Loucy (cell line): ENCODE results near the gene AHCY.
"Not testable (repeated sequence)": the region's sequence is repeated elsewhere in the genome, so short reads cannot be mapped to it uniquely, and the experiment has no call there.

ENCODE experiments used
- H2AFZ ChIP-seq: fragments of 200-600 bp; sonication (generic); 2 replicates; pipeline ENCODE4 v1.6.0; 2016; ENCODE audit warnings: antibody characterized with exemption, mild to moderate bottlenecking, low read length, moderate library complexity
- H3F3A ChIP-seq: fragments of 200-600 bp; 2 replicates; pipeline ENCODE4 v1.6.0; 2016; ENCODE audit warnings: antibody characterized with exemption, low read depth, mild to moderate bottlenecking
- H3K27me3 ChIP-seq: fragments of 200-600 bp; sonication (generic); 2 replicates; pipeline ENCODE4 v1.6.1; 2014; ENCODE audit warnings: low read length, mild to moderate bottlenecking; ENCODE audit not compliant: insufficient read depth, poor library complexity, severe bottlenecking
- H3K36me3 ChIP-seq: fragments of 200-600 bp; sonication (generic); 2 replicates; pipeline ENCODE4 v1.6.1; 2016; ENCODE audit warnings: low read length; ENCODE audit not compliant: insufficient read depth
- H3K4me1 ChIP-seq: fragments of 200-600 bp; sonication (generic); 2 replicates; pipeline ENCODE4 v1.5.1; 2014; ENCODE audit warnings: low read length, mild to moderate bottlenecking; ENCODE audit not compliant: insufficient read depth, poor library complexity, severe bottlenecking
- H3K4me2 ChIP-seq: fragments of 200-600 bp; sonication (generic); 2 replicates; pipeline ENCODE4 v1.6.0; 2014; ENCODE audit warnings: antibody characterized with exemption, low read length, low read depth, mild to moderate bottlenecking; ENCODE audit not compliant: poor library complexity, severe bottlenecking
- H3K4me3 ChIP-seq: fragments of 200-600 bp; sonication (generic); 2 replicates; pipeline ENCODE4 v1.5.1; 2014; ENCODE audit warnings: low read length, mild to moderate bottlenecking, mixed read lengths; ENCODE audit not compliant: poor library complexity, severe bottlenecking
- H3K79me2 ChIP-seq: fragments of 200-600 bp; sonication (generic); 2 replicates; pipeline ENCODE4 v1.6.1; 2014; ENCODE audit warnings: low read length; ENCODE audit not compliant: insufficient read depth
- H3K9ac ChIP-seq: fragments of 200-600 bp; sonication (generic); 2 replicates; pipeline ENCODE4 v1.6.0; 2014; ENCODE audit warnings: mild to moderate bottlenecking, low read depth, low read length, moderate library complexity; ENCODE audit not compliant: poor library complexity, severe bottlenecking
- H3K9me2 ChIP-seq: fragments of 200-600 bp; sonication (generic); replicated peaks from 2 replicates; pipeline ENCODE4 v1.6.1; 2016; ENCODE audit warnings: low read depth, low read length, mixed read lengths
- H3K9me3 ChIP-seq: fragments of 200-600 bp; sonication (generic); 2 replicates; pipeline ENCODE4 v1.6.1; 2014; ENCODE audit warnings: mild to moderate bottlenecking, antibody characterized with exemption, low read length, low read depth; ENCODE audit not compliant: insufficient read depth
- H4K20me1 ChIP-seq: fragments of 200-600 bp; sonication (generic); 2 replicates; pipeline ENCODE4 v1.6.0; 2014; ENCODE audit warnings: antibody characterized with exemption, low read length, mild to moderate bottlenecking; ENCODE audit not compliant: insufficient read depth, poor library complexity, severe bottlenecking
- EZH2phosphoT487 ChIP-seq: fragments of 200-600 bp; IDR thresholded peaks from 2 replicates; pipeline ENCODE4 v1.6.1; 2018; ENCODE audit warnings: antibody characterized with exemption, mild to moderate bottlenecking, moderate library complexity, borderline replicate concordance
- TF ChIP-seq, protein P1 (sequence below): fragments of 200-600 bp; sonication (generic); conservative IDR thresholded peaks from 2 replicates; pipeline ENCODE4 v1.5.1; 2014; ENCODE audit warnings: mild to moderate bottlenecking, antibody characterized with exemption, low read length

AHCY gene

GRCh38 chr20:34345402-34345736, 42.2 kb upstream of the AHCY start:
- no peaks in the 10 kb centered on the region for H4K20me1 ChIP-seq
- no peaks in the 10 kb centered on the region for H3F3A ChIP-seq
- H3K9ac ChIP-seq: no peak overlapping the region
- H3K79me2 ChIP-seq: no peaks in the 10 kb centered on the region
- H3K36me3 ChIP-seq: no peaks in the 10 kb centered on the region
- no peak overlapping the region for H3K4me2 ChIP-seq
- no peak for TF ChIP-seq EZH2phosphoT487
- TF ChIP-seq, protein P1, sequence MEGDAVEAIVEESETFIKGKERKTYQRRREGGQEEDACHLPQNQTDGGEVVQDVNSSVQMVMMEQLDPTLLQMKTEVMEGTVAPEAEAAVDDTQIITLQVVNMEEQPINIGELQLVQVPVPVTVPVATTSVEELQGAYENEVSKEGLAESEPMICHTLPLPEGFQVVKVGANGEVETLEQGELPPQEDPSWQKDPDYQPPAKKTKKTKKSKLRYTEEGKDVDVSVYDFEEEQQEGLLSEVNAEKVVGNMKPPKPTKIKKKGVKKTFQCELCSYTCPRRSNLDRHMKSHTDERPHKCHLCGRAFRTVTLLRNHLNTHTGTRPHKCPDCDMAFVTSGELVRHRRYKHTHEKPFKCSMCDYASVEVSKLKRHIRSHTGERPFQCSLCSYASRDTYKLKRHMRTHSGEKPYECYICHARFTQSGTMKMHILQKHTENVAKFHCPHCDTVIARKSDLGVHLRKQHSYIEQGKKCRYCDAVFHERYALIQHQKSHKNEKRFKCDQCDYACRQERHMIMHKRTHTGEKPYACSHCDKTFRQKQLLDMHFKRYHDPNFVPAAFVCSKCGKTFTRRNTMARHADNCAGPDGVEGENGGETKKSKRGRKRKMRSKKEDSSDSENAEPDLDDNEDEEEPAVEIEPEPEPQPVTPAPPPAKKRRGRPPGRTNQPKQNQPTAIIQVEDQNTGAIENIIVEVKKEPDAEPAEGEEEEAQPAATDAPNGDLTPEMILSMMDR: no peak
- no peak overlapping the region for H3K4me3 ChIP-seq
- H3K9me3 ChIP-seq: no peaks in the 10 kb centered on the region
- no peak overlapping the region for H2AFZ ChIP-seq
- no peaks in the 10 kb centered on the region for H3K9me2 ChIP-seq
- H3K4me1 ChIP-seq: no peaks in the 10 kb centered on the region
- no peaks in the 10 kb centered on the region for H3K27me3 ChIP-seq

- no peak overlapping the region for H3K9ac ChIP-seq
- no peak overlapping the region for H3K4me2 ChIP-seq
- H3K27me3 ChIP-seq: no peaks in the 10 kb centered on the region
- H3K79me2 ChIP-seq: no peaks in the 10 kb centered on the region
- H4K20me1 ChIP-seq: no peaks in the 10 kb centered on the region
- no peaks in the 10 kb centered on the region for H3K9me2 ChIP-seq
- peaks cover 4% of the 10 kb centered on the region for H3K4me1 ChIP-seq
- no peaks in the 10 kb centered on the region for H3K9me3 ChIP-seq
- no peak overlapping the region for H2AFZ ChIP-seq
- H3K4me3 ChIP-seq: no peak overlapping the region
- H3K36me3 ChIP-seq: no peaks in the 10 kb centered on the region
- TF ChIP-seq, protein P1: no peak
- no peak for TF ChIP-seq EZH2phosphoT487
- H3F3A ChIP-seq: no peaks in the 10 kb centered on the region
Measured at GRCh38 chr20:34344238-34344637, 41.1 kb upstream of the AHCY start.

DNA sequence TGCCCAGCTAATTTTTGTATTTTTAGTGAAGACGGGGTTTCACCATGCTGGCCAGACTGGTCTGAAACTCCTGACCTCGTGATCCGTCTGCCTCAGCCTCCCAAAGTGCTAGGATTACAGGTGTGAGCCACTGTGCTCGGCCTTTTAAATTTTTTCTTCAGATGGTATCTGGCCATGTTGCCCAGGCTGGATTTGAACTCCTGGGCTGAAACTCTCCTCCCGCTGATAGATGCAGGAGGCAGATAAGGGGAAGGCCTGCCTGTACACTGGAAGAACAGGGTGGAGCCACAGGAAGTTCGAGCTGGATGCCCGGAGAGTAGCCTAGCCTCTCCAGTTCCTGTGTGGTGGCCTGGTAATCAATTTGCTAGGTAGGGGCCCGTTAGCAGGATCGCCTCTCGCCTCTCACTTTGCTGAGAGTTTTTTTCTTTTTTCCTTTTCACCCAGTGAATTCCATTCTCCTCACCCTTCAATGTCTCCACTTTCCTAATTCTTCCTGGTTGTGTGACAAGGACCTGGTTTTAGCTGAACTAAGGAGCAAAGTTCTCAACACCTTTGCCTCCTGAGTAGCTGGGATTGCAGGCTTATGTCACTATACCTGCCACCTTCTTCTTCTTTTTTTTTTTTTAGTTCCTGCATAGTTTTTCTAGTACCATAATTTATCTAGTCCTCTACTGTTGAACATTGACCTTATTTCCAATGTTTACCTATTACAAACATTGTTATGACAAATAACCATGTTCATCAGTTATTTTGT, 40.5 kb upstream of the AHCY start:
- no peak overlapping the region for H3K9ac ChIP-seq
- no peaks in the 10 kb centered on the region for H3K9me2 ChIP-seq
- H3K27me3 ChIP-seq: no peaks in the 10 kb centered on the region
- no peaks in the 10 kb centered on the region for H3F3A ChIP-seq
- H3K4me1 ChIP-seq: peaks cover 4% of the 10 kb centered on the region
- H4K20me1 ChIP-seq: no peaks in the 10 kb centered on the region
- no peak overlapping the region for H3K4me3 ChIP-seq
- H3K4me2 ChIP-seq: no peak overlapping the region
- no peaks in the 10 kb centered on the region for H3K79me2 ChIP-seq
- H3K36me3 ChIP-seq: no peaks in the 10 kb centered on the region
- H2AFZ ChIP-seq: no peak overlapping the region
- H3K9me3 ChIP-seq: no peaks in the 10 kb centered on the region
- TF ChIP-seq, protein P1: no peak
- no peak for TF ChIP-seq EZH2phosphoT487

- not testable (repeated sequence) for H3F3A ChIP-seq, H4K20me1 ChIP-seq, H2AFZ ChIP-seq, H3K4me2 ChIP-seq, H3K79me2 ChIP-seq, H3K4me1 ChIP-seq, H3K9me2 ChIP-seq, H3K9me3 ChIP-seq, H3K36me3 ChIP-seq, H3K4me3 ChIP-seq, H3K27me3 ChIP-seq, H3K9ac ChIP-seq
Measured at GRCh38 chr20:34341199-34341598, 38.0 kb upstream of the AHCY start.

GRCh38 chr20:34340726-34341125, 37.6 kb upstream of the AHCY start:
- not testable (repeated sequence) for H3K9ac ChIP-seq, H3K9me3 ChIP-seq, H3F3A ChIP-seq, H3K4me2 ChIP-seq, H3K9me2 ChIP-seq, H3K27me3 ChIP-seq, H3K4me1 ChIP-seq, H3K4me3 ChIP-seq, H3K36me3 ChIP-seq, H3K79me2 ChIP-seq, H4K20me1 ChIP-seq, H2AFZ ChIP-seq
